Measurements from ENCODE around the gene EXOC4. TPM values are rescaled to one million over a fixed set of nuclear protein-coding genes. Genes with fewer than 3 reads are reported as not detected.

EXOC4 gene
- total RNA-seq, 1 experiment from 2014 or later: 75.8 TPM

GRCh38 chr7:133395551-133395950 lies 142.7 kb downstream of the EXOC4 start:
- no peak for TF ChIP-seq CTCF (conservative IDR thresholded peaks at IDR 0.05)
- Histone ChIP-seq H2BK5ac (ENCODE audit: insufficient read length, low read length) (no peak overlapping the region), H2BK20ac (ENCODE audit: low read depth, low read length, poor library complexity, severe bottlenecking) (no peak overlapping the region), H2BK12ac (ENCODE audit: insufficient read length, low read depth, low read length) (no peak overlapping the region), H3K18ac (ENCODE audit: insufficient read length, low read depth, low read length) (no peak overlapping the region), H3K27ac (ENCODE audit: insufficient read length, low read depth, low read length) (no peak overlapping the region), H3K4ac (ENCODE audit: low read depth, low read length) (no peak overlapping the region), H2BK120ac (ENCODE audit: low read depth, low read length, poor library complexity, severe bottlenecking) (no peak overlapping the region), H3K79me1 (ENCODE audit: insufficient read depth, low read depth, low read length, poor library complexity, severe bottlenecking) (no peaks in the 10 kb centered on the region), H3K4me1 (ENCODE audit: insufficient read depth, low read length) (no peaks in the 10 kb centered on the region), H3K23ac (ENCODE audit: insufficient read length, low read depth, low read length) (no peak overlapping the region), H3K56ac (ENCODE audit: insufficient read length, low read depth, low read length) (no peak overlapping the region), H3K9me3 (ENCODE audit: control insufficient read depth, low read depth, low read length) (no peaks in the 10 kb centered on the region), H3T11ph (ENCODE audit: low read length) (no peak overlapping the region), H3K23me2 (ENCODE audit: insufficient read length, low read depth, low read length, poor library complexity, severe bottlenecking) (no peaks in the 10 kb centered on the region), H4K91ac (ENCODE audit: insufficient read length, low read depth, low read length) (no peak overlapping the region), H3K27me3 (ENCODE audit: insufficient read depth, low read length) (no peaks in the 10 kb centered on the region), H2AFZ (ENCODE audit: low read length) (no peak overlapping the region), H3K9ac (ENCODE audit: extremely low read depth, insufficient read length, low read length) (no peak overlapping the region), H2AK5ac (ENCODE audit: insufficient read length, low read length) (no peak overlapping the region), H2BK15ac (ENCODE audit: low read depth, low read length) (no peak overlapping the region), H3K14ac (ENCODE audit: insufficient read depth, low read length) (no peak overlapping the region), H3K79me2 (ENCODE audit: insufficient read depth, low read length) (no peaks in the 10 kb centered on the region), H3K4me2 (ENCODE audit: insufficient read depth, insufficient read length, low read length) (no peak overlapping the region), H4K8ac (replicated peaks; ENCODE audit: insufficient read length, low read depth, low read length) (no peak overlapping the region), H4K20me1 (ENCODE audit: control insufficient read depth, insufficient read depth, insufficient read length) (no peaks in the 10 kb centered on the region), H4K5ac (ENCODE audit: insufficient read length, low read depth, low read length) (no peak overlapping the region)
- H3K9me3 Mint-ChIP-seq: no peaks in the 10 kb centered on the region
- H3K4me1 Mint-ChIP-seq: peaks cover 36 to 53% of the 10 kb centered on the region in 2 experiments
- no peaks in the 10 kb centered on the region for H3K36me3 Mint-ChIP-seq (ENCODE audit: insufficient read depth in 1 of 3, low read depth in 3 of 3)
- no peak for DNase-seq
- no peaks in the 10 kb centered on the region for H3K27me3 Mint-ChIP-seq (ENCODE audit: low read depth)
- no peak overlapping the region for H3K27ac Mint-ChIP-seq
- WGBS (ENCODE audit: extremely low coverage, insufficient read length, low lambda C conversion rate): no CpG with 5 or more reads among the region's 1 CpG
- H3K4me3 Mint-ChIP-seq: no peak overlapping the region
